DOHH2 (cell line): Measurements from ENCODE around the gene TBC1D14.

Source experiments
- H3F3A ChIP-seq: fragments of 200-600 bp; sonication (generic), shearing (Covaris generic); 2 replicates; pipeline ENCODE4 v1.6.0; 2016; ENCODE audit warnings: antibody characterized with exemption, mild to moderate bottlenecking; ENCODE audit not compliant: control insufficient read depth, insufficient read depth
- H3K27ac ChIP-seq: fragments of 200-600 bp; sonication (generic); 2 replicates; pipeline ENCODE4 v1.5.1; 2014; ENCODE audit warnings: low read depth, mild to moderate bottlenecking, low read length, moderate library complexity
- H3K27me3 ChIP-seq: fragments of 200-600 bp; sonication (generic); 2 replicates; pipeline ENCODE4 v1.6.1; 2014; ENCODE audit warnings: mild to moderate bottlenecking, low read length, mixed read lengths; ENCODE audit not compliant: control insufficient read depth
- H3K36me3 ChIP-seq: fragments of 200-600 bp; sonication (generic); 2 replicates; pipeline ENCODE4 v1.6.1; 2014; ENCODE audit warnings: mild to moderate bottlenecking, low read length, moderate library complexity, mixed read lengths; ENCODE audit not compliant: control insufficient read depth
- H3K4me1 ChIP-seq: fragments of 200-600 bp; sonication (generic); 2 replicates; pipeline ENCODE4 v1.6.1; 2014; ENCODE audit warnings: mild to moderate bottlenecking, low read length, mixed read lengths; ENCODE audit not compliant: control insufficient read depth
- H3K4me2 ChIP-seq: fragments of 200-600 bp; sonication (generic); 2 replicates; pipeline ENCODE4 v1.6.0; 2014; ENCODE audit warnings: mild to moderate bottlenecking, low read length, moderate library complexity
- H3K4me3 ChIP-seq: fragments of 200-600 bp; sonication (generic); 2 replicates; pipeline ENCODE4 v1.5.1; 2014; ENCODE audit warnings: mild to moderate bottlenecking, low read length, mixed read lengths
- H3K79me2 ChIP-seq: fragments of 200-600 bp; sonication (generic); 2 replicates; pipeline ENCODE4 v1.6.1; 2014; ENCODE audit warnings: mild to moderate bottlenecking, low read length, mixed read lengths; ENCODE audit not compliant: control insufficient read depth
- H3K9me2 ChIP-seq: fragments of 200-600 bp; sonication (generic); replicated peaks from 2 replicates; pipeline ENCODE4 v1.6.1; 2014; ENCODE audit warnings: mild to moderate bottlenecking, low read length, mixed read lengths; ENCODE audit not compliant: control insufficient read depth
- H3K9me3 ChIP-seq: fragments of 200-600 bp; sonication (generic); 2 replicates; pipeline ENCODE4 v1.6.1; 2014; ENCODE audit warnings: antibody characterized with exemption, low read length, mixed read lengths; ENCODE audit not compliant: control insufficient read depth, insufficient read depth
- H4K20me1 ChIP-seq: fragments of 200-600 bp; sonication (generic); 2 replicates; pipeline ENCODE4 v1.6.0; 2014; ENCODE audit warnings: low read depth, mild to moderate bottlenecking, antibody characterized with exemption, low read length, moderate library complexity; ENCODE audit not compliant: control insufficient read depth, insufficient read depth
- CTCF ChIP-seq: fragments of 200-600 bp; sonication (generic); IDR thresholded peaks from one replicate; pipeline ENCODE4 v1.5.1; 2014; ENCODE audit warnings: antibody characterized with exemption, mild to moderate bottlenecking, low read depth, low read length; ENCODE audit not compliant: poor library complexity, severe bottlenecking
- EZH2phosphoT487 ChIP-seq: fragments of 200-600 bp; sonication (generic); IDR thresholded peaks from 2 replicates; pipeline ENCODE4 v1.6.1; 2017; ENCODE audit warnings: borderline replicate concordance, mild to moderate bottlenecking, antibody characterized with exemption, low read length, moderate library complexity, mixed read lengths

TBC1D14 gene

GRCh38 chr4:6987588-6987961 is 77.9 kb downstream of the TBC1D14 start:
- H3K9me2 ChIP-seq = no peaks in the 10 kb centered on the region
- H3K4me1 ChIP-seq = peaks cover 47% of the 10 kb centered on the region
- peaks cover 15% of the 10 kb centered on the region for H4K20me1 ChIP-seq
- peak overlapping the region; percentile 7; the same call in 1 of the 2 replicates for H3K27ac ChIP-seq
- H3K9me3 ChIP-seq = no peaks in the 10 kb centered on the region
- TF ChIP-seq EZH2phosphoT487 (no peak), CTCF (no peak)
- no peaks in the 10 kb centered on the region for H3K27me3 ChIP-seq
- H3F3A ChIP-seq = peaks cover 10% of the 10 kb centered on the region; the same call in 1 of the 2 replicates
- peak overlapping the region; percentile 98 for H3K4me3 ChIP-seq
- H3K4me2 ChIP-seq = peak overlapping the region; percentile 100
- peaks cover 93% of the 10 kb centered on the region for H3K79me2 ChIP-seq
- H3K36me3 ChIP-seq = peaks cover 41% of the 10 kb centered on the region

GRCh38 chr4:6988016-6988715 is 78.5 kb downstream of the TBC1D14 start:
- Histone ChIP-seq H3K4me3 (peak overlapping the region; percentile 98), H4K20me1 (peaks cover 15% of the 10 kb centered on the region), H3K27me3 (no peaks in the 10 kb centered on the region), H3K9me3 (no peaks in the 10 kb centered on the region), H3K36me3 (peaks cover 47% of the 10 kb centered on the region), H3K4me1 (peaks cover 49% of the 10 kb centered on the region), H3K4me2 (peak overlapping the region; percentile 100), H3K79me2 (peaks cover 96% of the 10 kb centered on the region), H3K9me2 (no peaks in the 10 kb centered on the region), H3K27ac (no peak overlapping the region), H3F3A (peaks cover 9% of the 10 kb centered on the region; the same call in 1 of the 2 replicates)
- TF ChIP-seq EZH2phosphoT487 (no peak), CTCF (no peak)

- no peak overlapping the region for H3K4me2 ChIP-seq
- peaks cover 53% of the 10 kb centered on the region for H3K36me3 ChIP-seq
- no peaks in the 10 kb centered on the region for H3K9me3 ChIP-seq
- no peaks in the 10 kb centered on the region for H3K27me3 ChIP-seq
- no peaks in the 10 kb centered on the region for H3K9me2 ChIP-seq
- H3K79me2 ChIP-seq = peaks cover 88% of the 10 kb centered on the region
- H3K27ac ChIP-seq = no peak overlapping the region
- H3K4me3 ChIP-seq = no peak overlapping the region
- peaks cover 3% of the 10 kb centered on the region; the same call in 1 of the 2 replicates for H3F3A ChIP-seq
- TF ChIP-seq CTCF = no peak
- H3K4me1 ChIP-seq = peaks cover 39% of the 10 kb centered on the region
- peaks cover 15% of the 10 kb centered on the region for H4K20me1 ChIP-seq
Observed at GRCh38 chr4:6989331-6989923, 79.8 kb downstream of the TBC1D14 start.
